GM21786 (cell line): ENCODE results near the gene CFAP221.

Experiments
- ATAC-seq: cut with Tn5 transposase; IDR thresholded peaks from one replicate; pipeline ENCODE4 v1.9.1; 2021; ENCODE audit not compliant: unreplicated experiment

The CFAP221 gene

GRCh38 chr2:119679526-119679837, 135.2 kb downstream of the CFAP221 start:
- ATAC-seq, result no peak

GRCh38 chr2:119679846-119680245, 135.6 kb downstream of the CFAP221 start:
- no peak for ATAC-seq

GRCh38 chr2:119680457-119681202, 136.4 kb downstream of the CFAP221 start:
- ATAC-seq, result no peak

GRCh38 chr2:119681203-119681867, 137.1 kb downstream of the CFAP221 start:
- ATAC-seq, result no peak

DNA sequence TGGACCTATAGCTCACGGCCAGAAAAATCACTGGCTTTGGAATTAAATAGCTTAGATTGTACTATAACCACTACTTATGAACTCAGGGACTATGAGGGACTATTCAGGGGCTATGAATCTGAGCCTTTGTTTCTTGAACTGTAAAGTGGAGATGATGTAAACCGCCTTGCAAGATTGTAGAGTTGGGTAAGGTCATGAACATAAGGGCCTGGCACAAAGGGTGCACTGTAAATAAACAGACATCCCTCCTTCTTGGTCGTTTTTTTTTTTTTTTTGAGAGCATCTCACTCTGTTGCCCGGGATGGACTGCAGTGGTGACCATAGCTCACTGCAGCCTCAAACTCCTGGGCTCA, 137.6 kb downstream of the CFAP221 start:
- no peak for ATAC-seq

DNA sequence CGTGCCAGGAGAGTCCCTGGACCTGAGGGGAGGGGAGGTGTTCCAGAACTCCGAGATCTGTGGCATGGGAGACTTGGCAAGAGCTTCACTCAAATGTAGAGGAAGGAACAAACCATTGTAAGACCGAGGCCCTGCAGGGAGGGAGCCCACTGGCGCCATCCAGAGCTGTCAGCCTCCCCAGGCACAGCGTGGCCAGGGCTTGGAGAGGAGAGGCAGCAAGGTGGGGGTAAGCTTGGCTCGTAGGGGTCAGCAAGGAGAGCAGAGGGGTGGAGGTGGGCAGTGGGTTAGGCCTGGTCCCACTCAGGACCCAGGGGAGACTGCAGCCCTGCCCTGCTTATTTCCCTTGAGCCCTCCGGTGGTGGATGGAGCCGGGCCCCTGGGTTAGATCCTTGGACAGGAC, 138.3 kb downstream of the CFAP221 start:
- no peak for ATAC-seq

GRCh38 chr2:119683074-119683712, 138.9 kb downstream of the CFAP221 start:
- no peak for ATAC-seq

- no peak for ATAC-seq
Observed at GRCh38 chr2:119683713-119684443, 139.6 kb downstream of the CFAP221 start.

DNA sequence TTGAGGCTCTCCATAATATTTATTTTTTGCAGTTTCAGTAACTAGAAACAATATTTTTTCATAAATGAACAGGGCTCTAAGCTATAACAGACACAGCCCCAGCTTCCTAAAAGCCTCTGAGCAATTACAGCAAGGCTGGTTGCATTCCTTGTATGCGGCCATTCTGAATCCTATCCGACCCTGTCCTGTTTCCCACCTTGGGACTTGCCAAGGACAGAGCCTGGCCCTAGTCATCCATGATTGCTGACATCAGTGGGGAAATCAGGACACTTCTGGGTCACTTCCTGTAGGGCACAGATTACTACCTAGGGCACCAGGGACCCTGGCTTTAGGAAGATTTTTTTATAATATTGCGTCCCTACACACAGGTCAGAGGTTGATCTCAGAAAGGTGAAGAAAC, 140.3 kb downstream of the CFAP221 start:
- ATAC-seq, result no peak

DNA sequence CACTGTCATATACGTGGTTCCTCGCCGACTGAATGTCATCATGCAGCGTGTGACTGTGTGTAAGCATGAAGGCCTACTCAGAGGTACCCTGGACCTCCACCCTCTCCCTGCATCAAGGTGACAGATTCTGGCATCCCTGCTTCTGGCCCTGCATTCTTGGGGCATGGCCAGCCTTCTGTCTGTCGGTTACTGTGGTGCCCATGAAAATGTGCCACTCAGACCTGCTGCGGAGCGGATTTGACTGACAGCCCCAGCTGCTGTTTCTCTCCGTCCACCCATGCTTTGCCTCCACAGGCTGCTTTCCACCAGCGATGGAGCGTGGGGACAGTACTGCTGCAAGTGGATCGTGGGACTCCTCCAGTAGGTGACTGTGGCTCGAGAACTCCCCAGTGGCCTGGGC, 144.4 kb downstream of the CFAP221 start:
- ATAC-seq, result no peak

DNA sequence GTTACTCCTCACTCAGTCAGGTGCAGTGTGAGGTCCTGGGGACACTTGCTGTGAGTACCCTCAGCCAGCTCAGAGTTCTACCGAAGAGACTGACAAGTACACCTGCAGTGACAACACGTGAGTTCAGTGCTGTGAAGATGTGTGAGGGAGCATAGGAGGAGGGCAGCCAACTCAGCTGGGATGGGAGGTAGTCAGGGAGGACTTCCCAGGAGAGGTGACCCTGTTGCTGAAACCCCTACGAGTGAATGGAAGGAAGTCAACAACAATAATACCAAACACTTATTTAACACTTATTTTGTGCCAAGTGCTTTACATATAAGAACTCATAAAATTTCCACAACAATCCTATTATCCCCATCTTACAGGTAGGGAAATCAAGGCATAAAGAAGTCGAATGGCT, 145.0 kb downstream of the CFAP221 start:
- no peak for ATAC-seq

DNA sequence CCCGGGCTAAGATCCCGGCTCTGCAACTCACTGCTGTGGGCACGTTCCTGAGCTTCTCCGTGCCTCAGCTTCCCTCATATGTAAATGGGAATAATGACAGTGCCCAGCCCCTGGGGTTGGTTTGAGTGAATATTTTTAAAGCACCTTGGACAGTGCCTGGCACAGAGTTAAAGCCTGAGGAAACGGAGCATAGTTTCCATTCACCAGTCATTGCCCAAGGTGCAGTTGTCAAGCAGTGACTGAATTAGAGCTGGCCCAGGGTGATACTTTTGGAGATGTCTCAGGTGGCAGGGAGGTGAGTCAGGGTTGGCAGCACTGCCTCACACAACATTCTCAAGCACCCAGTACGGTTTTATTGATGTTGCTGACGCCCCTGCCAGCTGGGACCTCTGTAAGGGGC, 146.9 kb downstream of the CFAP221 start:
- no peak for ATAC-seq

GRCh38 chr2:119691651-119692245, 147.5 kb downstream of the CFAP221 start:
- ATAC-seq, result no peak

DNA sequence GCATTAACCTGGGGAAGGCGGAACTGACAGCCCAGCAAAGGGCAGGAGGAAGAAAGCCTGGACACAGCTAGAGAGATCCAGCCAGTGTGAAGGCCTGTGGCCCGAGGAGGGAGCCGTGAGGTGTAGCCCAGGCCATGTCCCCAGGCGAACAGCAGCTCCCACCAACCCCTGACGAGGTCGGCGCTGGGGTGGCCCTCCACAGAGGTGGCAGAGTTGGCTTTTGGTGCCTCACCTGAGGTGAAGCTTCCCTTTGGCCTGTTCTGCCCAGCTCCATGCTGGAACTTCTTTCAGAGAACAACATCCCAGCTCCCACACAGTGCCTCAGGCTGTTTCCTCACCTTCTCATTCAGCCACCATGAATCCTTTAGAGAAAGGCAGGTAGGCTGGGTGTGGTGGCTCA, 148.1 kb downstream of the CFAP221 start:
- no peak for ATAC-seq

DNA sequence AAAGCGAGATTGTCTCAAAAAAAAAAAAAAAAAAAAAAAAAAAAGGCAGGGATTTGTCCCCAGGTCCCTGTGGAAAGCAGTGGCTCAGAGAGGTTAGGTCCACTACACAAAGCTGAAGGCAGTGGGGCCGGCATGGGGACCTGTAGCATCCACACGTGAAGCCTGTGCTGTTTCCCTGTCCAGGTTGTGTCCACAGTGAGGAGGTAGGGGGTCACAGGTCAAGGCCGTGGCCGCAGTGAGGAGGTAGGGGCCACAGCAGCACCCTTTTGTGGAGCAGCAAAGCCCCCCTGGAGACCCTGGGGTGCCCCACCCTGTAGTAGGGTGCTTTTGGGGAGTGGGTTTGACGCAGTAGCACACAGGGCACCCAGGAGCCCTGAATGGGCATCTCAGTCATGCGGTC, 148.7 kb downstream of the CFAP221 start:
- no peak for ATAC-seq

GRCh38 chr2:119693567-119693966, 149.3 kb downstream of the CFAP221 start:
- ATAC-seq, result no peak

- no peak for ATAC-seq
Observed at GRCh38 chr2:119693967-119694366, 149.7 kb downstream of the CFAP221 start.

DNA sequence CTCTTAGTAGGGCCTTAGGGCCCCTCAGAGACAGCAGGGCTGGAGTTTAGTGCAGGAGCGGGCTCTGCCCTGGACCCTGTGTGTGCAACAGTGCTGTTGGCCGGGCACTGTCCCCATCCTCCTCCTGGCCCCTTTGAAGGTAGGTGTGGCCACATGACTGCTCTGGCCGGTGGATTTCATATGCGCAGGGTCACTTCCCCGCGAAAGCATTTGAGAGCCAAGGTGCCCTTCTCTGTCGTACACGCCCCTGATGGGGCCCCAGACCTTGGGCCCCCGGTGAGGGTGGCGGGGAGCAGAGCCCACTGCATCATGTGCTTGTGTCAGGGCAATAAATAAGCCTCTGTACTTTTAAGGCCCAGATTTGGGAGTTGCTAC, 150.2 kb downstream of the CFAP221 start:
- no peak for ATAC-seq

DNA sequence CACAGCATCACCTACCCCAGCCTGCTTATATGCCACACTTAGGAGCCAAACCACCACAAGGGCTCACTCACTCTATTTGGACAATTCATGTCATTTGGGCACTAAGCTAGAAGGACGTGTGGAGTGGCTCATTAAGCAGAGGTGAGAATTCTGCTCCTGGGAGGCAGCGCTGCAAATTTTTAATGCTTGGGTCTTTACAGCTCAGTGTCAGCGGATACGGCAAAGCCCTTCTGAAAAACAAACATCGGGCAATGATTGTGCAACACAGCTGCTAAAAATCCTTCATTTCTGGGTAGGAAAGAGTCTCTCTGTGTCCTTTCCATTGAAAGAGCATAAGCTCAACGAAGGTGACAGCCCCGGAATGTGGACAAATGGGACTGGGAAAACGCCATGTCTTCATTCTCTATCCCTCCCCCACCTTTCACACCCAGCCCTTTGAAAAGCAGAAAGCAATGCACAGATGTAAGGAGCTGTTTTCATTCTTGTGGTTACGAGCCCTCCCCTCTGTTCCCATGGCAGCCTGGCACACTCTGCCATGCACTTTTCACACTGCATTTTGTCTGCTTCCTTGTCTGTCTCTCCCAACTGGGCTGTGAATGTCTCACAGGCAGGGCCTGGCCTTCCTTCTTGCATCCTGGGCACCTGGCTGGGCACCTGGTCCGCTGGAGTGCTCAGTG, 150.7 kb downstream of the CFAP221 start:
- no peak for ATAC-seq

DNA sequence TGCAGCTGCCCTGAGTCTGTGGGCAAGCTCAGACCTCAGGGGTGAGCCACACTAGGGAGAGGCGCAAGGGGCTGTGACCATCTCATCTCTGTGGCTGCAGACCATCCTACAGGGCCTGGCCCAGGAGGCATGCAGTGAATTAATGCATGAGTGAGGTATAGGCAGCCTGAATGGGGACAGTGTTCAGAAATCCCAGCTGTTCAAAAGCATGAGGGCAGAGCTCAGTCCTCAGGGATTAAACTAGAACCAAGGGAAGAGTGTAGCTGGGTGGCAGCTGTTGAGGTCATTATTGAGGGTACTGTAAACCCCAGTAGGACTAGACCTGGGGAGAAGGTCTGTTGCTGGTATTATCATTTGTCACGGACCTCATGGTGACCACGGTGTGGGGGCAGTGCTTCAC, 151.8 kb downstream of the CFAP221 start:
- ATAC-seq, result no peak

DNA sequence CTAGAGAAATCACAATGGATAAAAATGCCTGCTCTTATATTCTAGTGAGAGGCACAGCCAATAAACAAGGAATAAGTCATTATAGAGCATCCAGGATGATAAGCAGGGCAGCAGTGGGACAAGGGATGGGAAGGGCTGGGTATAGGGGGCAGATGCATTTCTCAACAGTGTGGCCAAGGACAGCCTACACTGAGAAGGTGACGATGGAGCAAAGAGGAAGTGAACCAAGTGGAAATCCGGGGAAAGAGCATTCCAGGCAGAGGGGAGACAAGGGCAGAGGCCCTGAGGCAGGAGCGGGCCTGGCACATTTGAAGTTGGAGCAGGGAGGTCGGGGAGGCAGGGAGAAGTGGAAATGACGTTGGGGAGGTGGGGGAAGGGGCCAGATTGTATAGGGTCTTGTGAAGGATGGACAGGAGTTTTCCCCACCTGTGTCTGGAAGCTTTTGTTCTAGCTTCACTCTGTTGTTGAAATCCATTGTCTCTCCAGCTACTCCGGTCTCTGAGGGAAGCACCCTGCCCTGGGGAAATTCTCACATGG, 152.3 kb downstream of the CFAP221 start:
- ATAC-seq, result no peak
